ENCODE data around the gene MGAT2.
"Not testable (repeated sequence)": the region's sequence is repeated elsewhere in the genome, so short reads cannot be mapped to it uniquely, and the experiment has no call there.

DNA sequence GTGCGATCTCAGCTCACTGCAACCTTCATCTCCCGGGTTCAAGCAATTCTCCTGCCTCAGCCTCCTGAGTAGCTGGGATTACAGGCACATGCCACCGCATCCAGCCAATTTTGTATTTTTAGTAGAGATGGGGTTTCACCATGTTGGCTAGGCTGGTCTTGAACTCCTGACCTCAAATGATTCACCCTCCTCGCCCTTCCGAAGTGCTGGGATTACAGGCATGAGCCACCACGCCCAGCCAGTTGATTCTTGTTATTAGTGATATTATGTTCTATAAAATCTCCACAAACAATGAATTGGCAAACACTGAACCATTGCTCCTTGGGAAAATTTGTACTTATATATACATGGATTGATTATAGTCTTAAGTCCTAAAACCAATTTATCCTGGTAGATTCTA lies 36.9 kb downstream of the MGAT2 start:
- TF ChIP-seq, protein P1, sequence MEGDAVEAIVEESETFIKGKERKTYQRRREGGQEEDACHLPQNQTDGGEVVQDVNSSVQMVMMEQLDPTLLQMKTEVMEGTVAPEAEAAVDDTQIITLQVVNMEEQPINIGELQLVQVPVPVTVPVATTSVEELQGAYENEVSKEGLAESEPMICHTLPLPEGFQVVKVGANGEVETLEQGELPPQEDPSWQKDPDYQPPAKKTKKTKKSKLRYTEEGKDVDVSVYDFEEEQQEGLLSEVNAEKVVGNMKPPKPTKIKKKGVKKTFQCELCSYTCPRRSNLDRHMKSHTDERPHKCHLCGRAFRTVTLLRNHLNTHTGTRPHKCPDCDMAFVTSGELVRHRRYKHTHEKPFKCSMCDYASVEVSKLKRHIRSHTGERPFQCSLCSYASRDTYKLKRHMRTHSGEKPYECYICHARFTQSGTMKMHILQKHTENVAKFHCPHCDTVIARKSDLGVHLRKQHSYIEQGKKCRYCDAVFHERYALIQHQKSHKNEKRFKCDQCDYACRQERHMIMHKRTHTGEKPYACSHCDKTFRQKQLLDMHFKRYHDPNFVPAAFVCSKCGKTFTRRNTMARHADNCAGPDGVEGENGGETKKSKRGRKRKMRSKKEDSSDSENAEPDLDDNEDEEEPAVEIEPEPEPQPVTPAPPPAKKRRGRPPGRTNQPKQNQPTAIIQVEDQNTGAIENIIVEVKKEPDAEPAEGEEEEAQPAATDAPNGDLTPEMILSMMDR (IDR thresholded peaks at IDR 0.05; ENCODE audit: low read depth, low read length), result not testable (repeated sequence)
- TF ChIP-seq, protein P2, sequence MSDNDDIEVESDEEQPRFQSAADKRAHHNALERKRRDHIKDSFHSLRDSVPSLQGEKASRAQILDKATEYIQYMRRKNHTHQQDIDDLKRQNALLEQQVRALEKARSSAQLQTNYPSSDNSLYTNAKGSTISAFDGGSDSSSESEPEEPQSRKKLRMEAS (IDR thresholded peaks at IDR 0.05; ENCODE audit: low read depth, low read length), result not testable (repeated sequence)
- not testable (repeated sequence) for TF ChIP-seq POLR2A (IDR thresholded peaks at IDR 0.05; ENCODE audit: extremely low read depth, insufficient read length); MYC (IDR thresholded peaks at IDR 0.05; ENCODE audit: low read depth, low read length)
